H1 (cell line): ENCODE results near the gene EGF. TPM values are rescaled to one million over a fixed set of nuclear protein-coding genes. Genes with fewer than 3 reads are reported as not detected.

ENCODE experiments used
- CTCF ChIA-PET: fragments of 300-600 bp; sonication (Branson Sonifier 250); formaldehyde crosslinking; loops from one replicate; lab custom pipeline; 2021; ENCODE audit not compliant: partially characterized antibody; lab: Charles Lee
- POLR2A ChIA-PET: fragments of 300-600 bp; sonication (Branson Sonifier 250); formaldehyde crosslinking; loops from one replicate; lab custom pipeline; 2021; ENCODE audit warnings: inconsistent platforms; ENCODE audit not compliant: partially characterized antibody; lab: Charles Lee
- DNase-seq, 2 experiments: peaks; one replicate each; pipeline versions ENCODE4 v3.0.0 to v3.0.0-alpha.2; 2010 to 2022; ENCODE audit warnings: low spot score in 2 of 2, low read depth in 1 of 2, mixed read lengths in 1 of 2
- FAIRE-seq: peaks from 2 replicates; lab custom pipeline; 2011; peaks lifted over from hg19 to GRCh38; lab: Jason Lieb, UNC
- H2AFZ ChIP-seq: 2 replicates; pipeline ENCODE4 v1.8.1; 2012; ENCODE audit warnings: low read length, inconsistent platforms
- H2AK5ac ChIP-seq: 2 replicates; pipeline ENCODE4 v1.6.1; 2013; ENCODE audit warnings: low read depth, low read length
- H2BK120ac ChIP-seq: replicated peaks from 2 replicates; pipeline ENCODE3; 2013; ENCODE audit warnings: low read depth, low read length, inconsistent platforms
- H2BK12ac ChIP-seq: 2 replicates; pipeline ENCODE4 v1.6.1; 2013; ENCODE audit warnings: low read depth, low read length
- H2BK15ac ChIP-seq: 2 replicates; pipeline ENCODE4 v1.6.1; 2013; ENCODE audit warnings: low read length
- H2BK20ac ChIP-seq: 2 replicates; pipeline ENCODE4 v1.6.1; 2013; ENCODE audit warnings: low read length
- H2BK5ac ChIP-seq: 2 replicates; pipeline ENCODE4 v1.6.1; 2013; ENCODE audit warnings: low read depth, low read length
- H3K14ac ChIP-seq: 2 replicates; pipeline ENCODE4 v1.6.1; 2013; ENCODE audit warnings: inconsistent platforms; ENCODE audit not compliant: insufficient read length
- H3K18ac ChIP-seq: 2 replicates; pipeline ENCODE4 v1.6.1; 2013; ENCODE audit warnings: low read length; ENCODE audit errors: extremely low read depth
- H3K23ac ChIP-seq: 2 replicates; pipeline ENCODE4 v1.6.1; 2013; ENCODE audit warnings: inconsistent platforms; ENCODE audit not compliant: insufficient read length
- H3K23me2 ChIP-seq: 2 replicates; pipeline ENCODE4 v1.6.1; 2013; ENCODE audit warnings: low read depth, low read length
- H3K27ac ChIP-seq: 2 replicates; pipeline ENCODE4 v1.6.1; 2011; ENCODE audit warnings: low read depth, low read length, inconsistent platforms
- H3K27me3 ChIP-seq, 4 experiments: replicated peaks in 1 of 4; 1 replicate in 1 of 4; 2 replicates in 3 of 4; pipeline versions ENCODE4 v1.6.1 to v1.8.1; 2011 to 2013; ENCODE audit warnings: low read length in 3 of 4, mild to moderate bottlenecking in 3 of 4, inconsistent platforms in 2 of 4, mixed read lengths in 2 of 4, moderate library complexity in 1 of 4; ENCODE audit not compliant: control insufficient read depth in 3 of 4, insufficient read depth in 3 of 4; ENCODE audit errors: extremely low read depth in 1 of 4
- H3K36me3 ChIP-seq, 4 experiments: 2 replicates each; pipeline versions ENCODE4 v1.6.1 to v1.8.1; 2011 to 2013; ENCODE audit warnings: mild to moderate bottlenecking in 4 of 4, low read length in 3 of 4, moderate library complexity in 2 of 4, control low read depth in 1 of 4, inconsistent platforms in 1 of 4; ENCODE audit not compliant: insufficient read depth in 4 of 4, control insufficient read depth in 2 of 4
- H3K4ac ChIP-seq: replicated peaks from 2 replicates; pipeline ENCODE3; 2013; ENCODE audit warnings: low read length, low read depth, mixed read lengths, inconsistent platforms; ENCODE audit not compliant: insufficient read length
- H3K4me1 ChIP-seq, 4 experiments: replicated peaks in 1 of 4; 1 replicate in 1 of 4; 2 replicates in 3 of 4; pipeline versions ENCODE4 v1.6.1 to v1.8.1; 2011 to 2013; ENCODE audit warnings: low read length in 3 of 4, inconsistent platforms in 2 of 4, mixed read lengths in 1 of 4; ENCODE audit not compliant: insufficient read depth in 4 of 4, control insufficient read depth in 3 of 4
- H3K4me2 ChIP-seq, 2 experiments: 2 replicates each; pipeline versions ENCODE4 v1.6.1 to v1.8.1; 2011 to 2013; ENCODE audit warnings: low read depth in 2 of 2, low read length in 2 of 2, control low read depth in 1 of 2, inconsistent platforms in 1 of 2, mild to moderate bottlenecking in 1 of 2; ENCODE audit not compliant: insufficient read depth in 1 of 2
- H3K4me3 ChIP-seq, 4 experiments: fragments of 200-600, 300-600 bp in 1 of 4; sonication (generic), shearing (Covaris generic), sonication (Bioruptor Twin) in 1 of 4; 2 replicates each; pipeline versions ENCODE4 v1.5.1 to v1.8.1; 2011 to 2016; ENCODE audit warnings: low read length in 4 of 4, low read depth in 3 of 4, control low read depth in 2 of 4, inconsistent platforms in 2 of 4, mild to moderate bottlenecking in 2 of 4, mixed read lengths in 1 of 4, moderate library complexity in 1 of 4; ENCODE audit not compliant: insufficient read depth in 2 of 4; ENCODE audit errors: extremely low read depth in 1 of 4
- H3K56ac ChIP-seq: replicated peaks from 2 replicates; pipeline ENCODE3; 2013; ENCODE audit warnings: low read depth, mild to moderate bottlenecking, mixed read lengths, low read length, inconsistent platforms; ENCODE audit not compliant: insufficient read length
- H3K79me1 ChIP-seq: 2 replicates; pipeline ENCODE4 v1.6.1; 2013; ENCODE audit warnings: low read depth, low read length, control low read depth
- H3K79me2 ChIP-seq, 2 experiments: 2 replicates each; pipeline versions ENCODE4 v1.6.1 to v1.8.1; 2012 to 2013; ENCODE audit warnings: low read length in 2 of 2, mild to moderate bottlenecking in 2 of 2, inconsistent platforms in 1 of 2; ENCODE audit not compliant: insufficient read depth in 2 of 2, control insufficient read depth in 1 of 2
- H3K9ac ChIP-seq, 4 experiments: replicated peaks in 1 of 4; 1 replicate in 1 of 4; 2 replicates in 3 of 4; pipeline versions ENCODE4 v1.6.1 to v1.8.1; 2011 to 2013; ENCODE audit warnings: low read depth in 3 of 4, low read length in 3 of 4, control low read depth in 2 of 4, mild to moderate bottlenecking in 2 of 4, moderate library complexity in 2 of 4, inconsistent platforms in 1 of 4; ENCODE audit errors: extremely low read depth in 1 of 4
- H3K9me3 ChIP-seq, 2 experiments: 2 replicates each; pipeline versions ENCODE4 v1.6.1 to v1.8.1; 2012 to 2013; ENCODE audit warnings: mild to moderate bottlenecking in 2 of 2, moderate library complexity in 2 of 2, control low read depth in 1 of 2, inconsistent platforms in 1 of 2, low read depth in 1 of 2, low read length in 1 of 2, mixed read lengths in 1 of 2; ENCODE audit not compliant: insufficient read depth in 2 of 2
- H4K20me1 ChIP-seq, 2 experiments: replicated peaks in 1 of 2; 2 replicates each; pipeline versions ENCODE3 to v1.8.1; 2011 to 2013; ENCODE audit warnings: inconsistent platforms in 2 of 2, low read length in 2 of 2, mild to moderate bottlenecking in 1 of 2; ENCODE audit not compliant: insufficient read depth in 2 of 2, control insufficient read depth in 1 of 2
- H4K5ac ChIP-seq: 2 replicates; pipeline ENCODE4 v1.6.1; 2013; ENCODE audit warnings: low read length, low read depth, mixed read lengths, inconsistent platforms; ENCODE audit not compliant: insufficient read length
- H4K8ac ChIP-seq: 2 replicates; pipeline ENCODE4 v1.8.0; 2013; ENCODE audit warnings: mild to moderate bottlenecking, moderate library complexity, low read length, inconsistent platforms; ENCODE audit not compliant: insufficient read depth; ENCODE audit errors: extremely low read depth
- H4K91ac ChIP-seq: replicated peaks from 2 replicates; pipeline ENCODE3; 2013; ENCODE audit warnings: low read length, mixed read lengths, inconsistent platforms; ENCODE audit not compliant: insufficient read length
- ATF2 ChIP-seq: IDR thresholded peaks from 2 replicates; pipeline ENCODE4 v1.6.1; 2012; ENCODE audit warnings: low read length, inconsistent platforms
- BACH1 ChIP-seq: IDR thresholded peaks from 2 replicates; pipeline ENCODE4 v1.6.1; 2012; ENCODE audit warnings: low read length, improper control_type of control experiment
- CBX5 ChIP-seq: fragments of 300-800, 300-1000 bp; sonication (generic); IDR thresholded peaks from 2 replicates; pipeline ENCODE4 v1.7.1; 2016; ENCODE audit warnings: antibody characterized with exemption, low read length, low read depth
- CTBP2 ChIP-seq: IDR thresholded peaks from 2 replicates; pipeline ENCODE4 v1.7.0; 2011; ENCODE audit warnings: borderline replicate concordance, mild to moderate bottlenecking, moderate library complexity, mixed read lengths, low read length; ENCODE audit not compliant: insufficient read depth, insufficient read length
- POU5F1 ChIP-seq: IDR thresholded peaks from 2 replicates; pipeline ENCODE4 v1.6.1; 2011; ENCODE audit warnings: low read depth, mild to moderate bottlenecking, low read length, moderate library complexity
- SRF ChIP-seq: IDR thresholded peaks from 2 replicates; pipeline ENCODE4 v1.6.1; 2011; ENCODE audit warnings: mild to moderate bottlenecking, low read depth, low read length, moderate library complexity
- TCF12 ChIP-seq: IDR thresholded peaks from 2 replicates; pipeline ENCODE4 v1.6.1; 2011; ENCODE audit warnings: low read depth, mild to moderate bottlenecking, low read length
- ZNF274 ChIP-seq: IDR thresholded peaks from 2 replicates; pipeline ENCODE4 v1.7.0; 2012; ENCODE audit warnings: low read length, borderline replicate concordance; ENCODE audit errors: extremely low read depth
- WGBS, 2 experiments: shearing (Covaris generic) in 1 of 2; methylation state at CpG; one replicate each; pipeline versions ENCODE4 v1.1.6 to v1.1.7; 2013 to 2015; ENCODE audit warnings: low lambda C conversion rate in 2 of 2, mixed read lengths in 2 of 2, inconsistent platforms in 1 of 2, low coverage in 1 of 2, missing lambda C conversion rate in 1 of 2; ENCODE audit not compliant: insufficient replicate concordance in 2 of 2, insufficient coverage in 1 of 2, insufficient read length in 1 of 2; ENCODE audit errors: extremely low coverage in 1 of 2, missing lambda C conversion rate in 1 of 2; 5-methylcytosine and 5-hydroxymethylcytosine counted together
- polyA plus RNA-seq, 7 experiments: library from polyadenylated mRNA; depleted of rRNA in 3 of 7; stranded (reverse) in 5 of 7; unstranded in 2 of 7; fragments of >200 nt in 5 of 7; fragments of 200-250 nt in 2 of 7; gene quantifications; 1 replicate in 5 of 7; 2 replicates in 1 of 7; 4 replicates in 1 of 7; pipeline versions ENCODE4 v1.2.1 to v1.2.3, GENCODE V29; 2011 to 2013; ENCODE audit warnings: missing spikeins in 2 of 7, mixed read lengths in 2 of 7
- total RNA-seq: library from RNA; stranded (reverse); fragmentation: NEBNext Ultra II Directional; extraction: Animal tissue kit (Norgen Biotek cat#: 25700); gene quantifications from 2 replicates; pipeline ENCODE4 v1.2.1, GENCODE V29; 2021

The EGF gene
- total and polyA plus RNA-seq, 2 of the 8 experiments (the other 6 are each of a cell fraction or from before 2014, with no cell fraction given), result 1.5 to 2.6 TPM

GRCh38 chr4:109916027-109916409, 3.3 kb downstream of the EGF start:
- Histone ChIP-seq H3K9ac (no peak overlapping the region), H3K56ac (no peak overlapping the region), H4K8ac (no peak overlapping the region), H3K9me3 (no peaks in the 10 kb centered on the region), H3K27me3 (no peaks in the 10 kb centered on the region), H3K79me1 (no peaks in the 10 kb centered on the region), H2BK12ac (no peak overlapping the region), H3K36me3 (no peaks in the 10 kb centered on the region)
- POLR2A ChIA-PET, result interaction anchor here (0.7 to 1.3 kb wide), 2 partner anchors 14 to 101 kb away, joined by 3 to 5 read pairs; partner anchors contain the start of gene GAR1
- TF ChIP-seq SRF (no peak), POU5F1 (no peak), CTBP2 (no peak), ATF2 (no peak), CBX5 (no peak), ZNF274 (no peak), TCF12 (no peak), BACH1 (no peak)
- TF ChIP-seq, all 59 proteins: peak for 0
- H4K5ac ChIP-seq, result no peak overlapping the region
- no peak overlapping the region for H2BK5ac ChIP-seq
- 92% methylated on average over 4 of the region's 4 CpGs; no CpG with 5 or more reads in 1 of the 2 experiments for WGBS, 2 experiments
- H3K18ac ChIP-seq, result no peak overlapping the region
- H2BK20ac ChIP-seq, result no peak overlapping the region
- H4K20me1 ChIP-seq, result no peaks in the 10 kb centered on the region
- no peak overlapping the region for H3K23ac ChIP-seq
- no peaks in the 10 kb centered on the region for H3K79me2 ChIP-seq
- no peak overlapping the region for H3K4me2 ChIP-seq
- no peaks in the 10 kb centered on the region for H3K23me2 ChIP-seq
- H2AK5ac ChIP-seq, result no peak overlapping the region
- no peak overlapping the region for H4K91ac ChIP-seq
- H2BK15ac ChIP-seq, result no peak overlapping the region
- no peak for DNase-seq
- H2AFZ ChIP-seq, result no peak overlapping the region
- no peak overlapping the region for H3K14ac ChIP-seq
- no peak overlapping the region for H3K4me3 ChIP-seq
- CTCF ChIA-PET, result no interaction called here
- no peak overlapping the region for H2BK120ac ChIP-seq
- no peak for FAIRE-seq
- H3K4ac ChIP-seq, result no peak overlapping the region
- peaks cover 0 to 12% (median 6%) of the 10 kb centered on the region in 4 experiments; a peak in 5 of 7 replicates for H3K4me1 ChIP-seq
- H3K27ac ChIP-seq, result no peak overlapping the region
